Astrocyte of the spinal cord (primary cell): ENCODE data around the gene F7.

Experiments
- DNase-seq: peaks from one replicate; pipeline ENCODE4 v3.0.0; 2011; ENCODE audit warnings: low read depth, low spot score
- H3K4me3 ChIP-seq: 2 replicates; pipeline ENCODE4 v1.5.1; 2011; ENCODE audit warnings: low read depth, mild to moderate bottlenecking, low read length, moderate library complexity
- CTCF ChIP-seq: IDR thresholded peaks from 2 replicates; pipeline ENCODE4 v1.5.1; 2012; ENCODE audit warnings: low read depth, mild to moderate bottlenecking, low read length, inconsistent platforms
- in situ Hi-C: cut with HindIII; loops from 2 replicates; pipeline ENCODE4 v1.10.0; 2017; ENCODE audit warnings: low sequenced_read_pairs

The F7 gene

DNA sequence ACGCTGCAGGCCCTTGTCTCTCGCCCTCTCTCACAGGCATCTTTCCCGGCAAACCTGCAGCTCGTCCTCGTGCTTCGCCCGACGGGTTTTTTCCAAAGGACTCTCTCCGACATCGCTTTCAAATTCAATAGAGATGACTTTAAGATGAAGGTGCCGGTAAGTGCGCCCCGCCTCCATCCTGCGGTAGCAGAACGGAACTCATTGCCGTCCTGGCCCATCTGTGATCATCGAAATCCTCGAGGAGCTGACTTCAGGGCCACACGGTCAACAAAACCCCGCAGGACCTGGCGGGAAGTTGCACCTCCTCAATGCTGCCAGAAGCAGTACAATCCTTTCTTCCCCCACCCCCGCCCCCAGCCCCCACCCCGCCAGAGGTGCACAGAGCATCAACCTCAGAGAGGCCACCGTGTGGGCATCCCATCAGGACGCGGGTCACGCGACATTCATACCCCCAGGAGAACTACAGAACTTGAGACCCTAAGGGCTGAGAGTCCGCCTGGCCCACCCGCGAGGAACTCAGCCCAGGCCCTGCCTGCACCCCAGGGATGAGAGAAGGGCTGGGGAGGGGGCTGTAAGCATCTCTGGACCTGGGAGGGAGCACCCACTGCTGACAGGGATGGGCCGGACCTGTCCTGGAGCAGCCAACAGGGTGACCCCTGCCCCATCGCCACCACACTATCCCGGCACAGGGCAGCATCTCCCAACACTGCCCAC lies 44.9 kb upstream of the F7 start:
- no peak for DNase-seq
- in situ Hi-C loops = no loop called here
- TF ChIP-seq CTCF = no peak
- no peak overlapping the region for H3K4me3 ChIP-seq

DNA sequence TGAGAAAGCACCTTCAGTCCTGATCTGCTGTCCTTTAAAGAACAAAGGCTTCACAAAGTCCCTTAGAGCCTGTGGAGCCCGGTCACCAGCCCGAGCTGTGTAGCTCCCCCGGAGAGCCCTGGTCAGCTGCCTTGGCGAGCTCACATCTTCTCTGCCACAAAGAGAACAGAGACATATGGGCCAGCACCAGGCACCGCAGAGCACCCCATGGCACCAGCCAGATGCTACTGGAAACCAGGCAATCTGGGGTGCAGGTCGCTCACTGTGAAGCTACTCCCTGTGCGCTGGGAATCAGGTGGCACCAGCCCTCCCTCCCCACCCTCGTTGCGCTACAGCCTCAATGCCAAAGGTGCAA lies 44.3 kb upstream of the F7 start:
- DNase-seq = no peak
- in situ Hi-C loops = no loop called here
- H3K4me3 ChIP-seq = no peak overlapping the region
- no peak for TF ChIP-seq CTCF

GRCh38 chr13:113061796-113062425 lies 43.7 kb upstream of the F7 start:
- no peak for DNase-seq
- H3K4me3 ChIP-seq = no peak overlapping the region
- TF ChIP-seq CTCF = no peak
- in situ Hi-C loops = no loop called here

GRCh38 chr13:113062691-113063090 lies 42.9 kb upstream of the F7 start:
- no peak overlapping the region for H3K4me3 ChIP-seq
- no peak for DNase-seq
- TF ChIP-seq CTCF = no peak
- in situ Hi-C loops = no loop called here

GRCh38 chr13:113063091-113063491 lies 42.5 kb upstream of the F7 start:
- DNase-seq = no peak
- TF ChIP-seq CTCF = no peak
- H3K4me3 ChIP-seq = no peak overlapping the region
- in situ Hi-C loops = no loop called here

GRCh38 chr13:113064000-113064533 lies 41.5 kb upstream of the F7 start:
- DNase-seq = no peak
- no peak for TF ChIP-seq CTCF
- in situ Hi-C loops = no loop called here
- H3K4me3 ChIP-seq = no peak overlapping the region
